Cardiac septum (tissue), 1 donor: ENCODE measurements around the gene ZCCHC12. TPM values are rescaled to one million over a fixed set of nuclear protein-coding genes. Genes with fewer than 3 reads are reported as not detected.

ENCODE experiments used
- DNase-seq: peaks from one replicate; pipeline ENCODE4 v3.0.0-alpha.2; 2020; ENCODE audit warnings: low spot score
- intact Hi-C: fragments of 100-400 bp; cut with DNase I; formaldehyde crosslinking; loops from one replicate; pipeline ENCODE4 v1.14.0; 2022
- total RNA-seq: library from RNA; stranded (reverse); fragmentation: NEBNext Ultra II Directional; extraction: Animal tissue kit (Norgen Biotek cat#: 25700); gene quantifications from one replicate; pipeline ENCODE4 v1.2.1, GENCODE V29; 2021
- donor health status: DM: no; HTN: no; CAD: no.

ZCCHC12 gene
- total RNA-seq, 1 donor from 2014 or later = 0.30 TPM

- intact Hi-C loops = no loop called here
- no peak for DNase-seq
Observed at GRCh38 chrX:118864063-118864635, 40.5 kb downstream of the ZCCHC12 start.

GRCh38 chrX:118865231-118865630 lies 41.6 kb downstream of the ZCCHC12 start:
- intact Hi-C loops = no loop called here

GRCh38 chrX:118867251-118867650 lies 43.6 kb downstream of the ZCCHC12 start:
- no peak for DNase-seq
- intact Hi-C loops = no loop called here

More at GRCh38 chrX:118865231-118865630, 41.6 kb downstream of the ZCCHC12 start:
- DNase-seq = no peak

- intact Hi-C loops = no loop called here
- peak; percentile 57 for DNase-seq
Observed at GRCh38 chrX:118872102-118872566, 48.5 kb downstream of the ZCCHC12 start.

Other genes with a start within 250 kb of the ZCCHC12 start
- gene IL13RA1, start 96.2 kb upstream of the ZCCHC12 start, total RNA-seq = 20.7 TPM
- gene LONRF3, start 150.8 kb downstream of the ZCCHC12 start, total RNA-seq = 1.5 TPM
- not detected for gene CT47C1, start 249.2 kb downstream of the ZCCHC12 start, total RNA-seq